Measurements from ENCODE around the gene SMAD6. TPM values are rescaled to one million over a fixed set of nuclear protein-coding genes. Genes with fewer than 3 reads are reported as not detected.

SMAD6 gene
- total RNA-seq, 2 donors from 2014 or later = 0.31 to 0.35 TPM

GRCh38 chr15:66700412-66700801, 1.6 kb upstream of the SMAD6 start:
- Mint-ChIP-seq H3K9me3 (no peaks in the 10 kb centered on the region), H3K4me3 (peak overlapping the region; percentile 87 to 99), H3K4me1 (ENCODE audit: low read depth) (peaks cover 16% of the 10 kb centered on the region), H3K36me3 (ENCODE audit: insufficient read depth in 2 of 2) (peaks cover 2% of the 10 kb centered on the region in 2 donors), H3K27ac (no peak overlapping the region), H3K27me3 (ENCODE audit: low read depth) (peaks cover 24% of the 10 kb centered on the region)
- ATAC-seq (replicated peaks in 1 of 2) (no peak), DNase-seq (no peak)

- Mint-ChIP-seq H3K36me3 (ENCODE audit: insufficient read depth in 2 of 2) (peaks cover 2% of the 10 kb centered on the region in 2 donors), H3K9me3 (no peaks in the 10 kb centered on the region), H3K4me1 (ENCODE audit: low read depth) (peaks cover 16% of the 10 kb centered on the region), H3K4me3 (peak overlapping the region; percentile 87 to 99), H3K27me3 (ENCODE audit: low read depth) (peaks cover 28% of the 10 kb centered on the region), H3K27ac (no peak overlapping the region)
- peak; percentile 80 for ATAC-seq (replicated peaks in 1 of 2)
- DNase-seq = peak; percentile 86 to 91
Measured at GRCh38 chr15:66700802-66701421, 1.1 kb upstream of the SMAD6 start.

- Mint-ChIP-seq H3K27ac (no peak overlapping the region), H3K4me1 (ENCODE audit: low read depth) (peaks cover 16% of the 10 kb centered on the region)
Measured at GRCh38 chr15:66701422-66702034, 508 bp upstream of the SMAD6 start.

GRCh38 chr15:66702787-66703539, 927 bp downstream of the SMAD6 start:
- DNase-seq = peak; percentile 26 to 33
- no peak for ATAC-seq (replicated peaks in 1 of 2)
- H3K4me1 Mint-ChIP-seq (ENCODE audit: low read depth) = peaks cover 16% of the 10 kb centered on the region
- peak overlapping the region; percentile 87 to 99 for H3K4me3 Mint-ChIP-seq
- H3K36me3 Mint-ChIP-seq (ENCODE audit: insufficient read depth in 2 of 2) = peaks cover 2% of the 10 kb centered on the region in 2 donors
- H3K9me3 Mint-ChIP-seq = no peaks in the 10 kb centered on the region
- H3K27ac Mint-ChIP-seq = no peak overlapping the region
- H3K27me3 Mint-ChIP-seq (ENCODE audit: low read depth) = peaks cover 28% of the 10 kb centered on the region

More at GRCh38 chr15:66701422-66702034, 508 bp upstream of the SMAD6 start:
- Mint-ChIP-seq H3K36me3 (ENCODE audit: insufficient read depth in 2 of 2) (peaks cover 2% of the 10 kb centered on the region in 2 donors), H3K9me3 (no peaks in the 10 kb centered on the region), H3K27me3 (ENCODE audit: low read depth) (peaks cover 28% of the 10 kb centered on the region), H3K4me3 (peak overlapping the region; percentile 87 to 99)
- peak; percentile 54 to 56 for ATAC-seq (replicated peaks in 1 of 2)
- DNase-seq = peak; percentile 55 to 56

DNA sequence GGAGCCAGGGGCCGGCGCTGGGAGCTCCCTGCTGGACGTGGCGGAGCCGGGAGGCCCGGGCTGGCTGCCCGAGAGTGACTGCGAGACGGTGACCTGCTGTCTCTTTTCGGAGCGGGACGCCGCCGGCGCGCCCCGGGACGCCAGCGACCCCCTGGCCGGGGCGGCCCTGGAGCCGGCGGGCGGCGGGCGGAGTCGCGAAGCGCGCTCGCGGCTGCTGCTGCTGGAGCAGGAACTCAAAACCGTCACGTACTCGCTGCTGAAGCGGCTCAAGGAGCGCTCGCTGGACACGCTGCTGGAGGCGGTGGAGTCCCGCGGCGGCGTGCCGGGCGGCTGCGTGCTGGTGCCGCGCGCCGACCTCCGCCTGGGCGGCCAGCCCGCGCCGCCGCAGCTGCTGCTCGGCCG, 1.5 kb downstream of the SMAD6 start:
- ATAC-seq (replicated peaks in 1 of 2) (no peak), DNase-seq (peak; percentile 30 to 31)
- H3K27ac Mint-ChIP-seq = no peak overlapping the region
- no peaks in the 10 kb centered on the region for H3K9me3 Mint-ChIP-seq
- H3K36me3 Mint-ChIP-seq (ENCODE audit: insufficient read depth in 2 of 2) = peaks cover 2% of the 10 kb centered on the region in 2 donors
- H3K4me3 Mint-ChIP-seq = no peak overlapping the region
- H3K27me3 Mint-ChIP-seq (ENCODE audit: low read depth) = peaks cover 28% of the 10 kb centered on the region
- H3K4me1 Mint-ChIP-seq (ENCODE audit: low read depth) = peaks cover 16% of the 10 kb centered on the region

GRCh38 chr15:66704019-66704802, 2.2 kb downstream of the SMAD6 start:
- peaks cover 2% of the 10 kb centered on the region in 2 donors for H3K36me3 Mint-ChIP-seq (ENCODE audit: insufficient read depth in 2 of 2)
- peak; percentile 9 to 17 for DNase-seq
- H3K4me3 Mint-ChIP-seq = peak overlapping the region; percentile 72 to 73

GRCh38 chr15:66704803-66705153, 2.7 kb downstream of the SMAD6 start:
- Mint-ChIP-seq H3K9me3 (no peaks in the 10 kb centered on the region), H3K4me3 (peak overlapping the region; percentile 72 to 73), H3K4me1 (ENCODE audit: low read depth) (peaks cover 16% of the 10 kb centered on the region), H3K27me3 (ENCODE audit: low read depth) (peaks cover 28% of the 10 kb centered on the region), H3K27ac (no peak overlapping the region), H3K36me3 (ENCODE audit: insufficient read depth in 2 of 2) (peaks cover 2% of the 10 kb centered on the region in 2 donors)
- DNase-seq (no peak), ATAC-seq (replicated peaks in 1 of 2) (no peak)

More at GRCh38 chr15:66704019-66704802, 2.2 kb downstream of the SMAD6 start:
- Mint-ChIP-seq H3K27ac (no peak overlapping the region), H3K4me1 (ENCODE audit: low read depth) (peaks cover 16% of the 10 kb centered on the region), H3K9me3 (no peaks in the 10 kb centered on the region), H3K27me3 (ENCODE audit: low read depth) (peaks cover 28% of the 10 kb centered on the region)
- no peak for ATAC-seq (replicated peaks in 1 of 2)

GRCh38 chr15:66705277-66706146, 3.5 kb downstream of the SMAD6 start:
- Mint-ChIP-seq H3K27ac (no peak overlapping the region), H3K36me3 (ENCODE audit: insufficient read depth in 2 of 2) (peaks cover 2% of the 10 kb centered on the region in 2 donors), H3K27me3 (ENCODE audit: low read depth) (peaks cover 28% of the 10 kb centered on the region), H3K4me3 (no peak overlapping the region), H3K4me1 (ENCODE audit: low read depth) (peaks cover 11% of the 10 kb centered on the region), H3K9me3 (no peaks in the 10 kb centered on the region)
- no peak for ATAC-seq (replicated peaks in 1 of 2)
- no peak for DNase-seq

GRCh38 chr15:66706225-66706732, 4.2 kb downstream of the SMAD6 start:
- DNase-seq = no peak
- peaks cover 10% of the 10 kb centered on the region for H3K4me1 Mint-ChIP-seq (ENCODE audit: low read depth)
- H3K4me3 Mint-ChIP-seq = no peak overlapping the region
- no peak overlapping the region for H3K27ac Mint-ChIP-seq
- peaks cover 2% of the 10 kb centered on the region in 2 donors for H3K36me3 Mint-ChIP-seq (ENCODE audit: insufficient read depth in 2 of 2)
- no peak for ATAC-seq (replicated peaks in 1 of 2)
- H3K9me3 Mint-ChIP-seq = no peaks in the 10 kb centered on the region
- peaks cover 28% of the 10 kb centered on the region for H3K27me3 Mint-ChIP-seq (ENCODE audit: low read depth)

DNA sequence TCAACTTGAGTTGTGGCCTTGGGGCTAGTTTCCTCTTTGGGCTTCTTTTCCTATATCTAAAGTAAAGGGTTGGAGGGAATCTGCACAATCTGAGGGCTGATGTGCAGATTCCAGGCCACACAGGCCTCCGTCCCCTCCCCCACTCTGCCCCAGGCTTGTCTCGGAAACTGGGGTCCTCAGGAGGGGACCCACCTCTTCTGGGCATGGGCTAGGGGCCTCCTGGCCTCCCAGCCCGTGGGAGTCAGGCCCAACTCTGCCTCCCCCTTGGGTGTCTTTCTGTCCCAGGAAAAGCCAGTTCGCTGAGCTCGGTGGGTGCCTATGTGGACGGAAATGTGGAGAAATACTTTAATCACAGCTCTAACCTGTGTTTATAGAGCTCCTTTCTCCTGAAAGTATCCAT, 4.8 kb downstream of the SMAD6 start:
- Mint-ChIP-seq H3K27ac (no peak overlapping the region), H3K36me3 (ENCODE audit: insufficient read depth in 2 of 2) (peaks cover 2% of the 10 kb centered on the region in 2 donors), H3K9me3 (no peaks in the 10 kb centered on the region), H3K4me3 (no peak overlapping the region), H3K4me1 (ENCODE audit: low read depth) (peaks cover 9% of the 10 kb centered on the region), H3K27me3 (ENCODE audit: low read depth) (peaks cover 27% of the 10 kb centered on the region)
- no peak for DNase-seq
- ATAC-seq (replicated peaks in 1 of 2) = no peak

- Mint-ChIP-seq H3K36me3 (ENCODE audit: insufficient read depth in 2 of 2) (no peaks in the 10 kb centered on the region), H3K4me3 (no peak overlapping the region), H3K27me3 (ENCODE audit: low read depth) (peaks cover 20% of the 10 kb centered on the region), H3K9me3 (no peaks in the 10 kb centered on the region), H3K27ac (no peak overlapping the region), H3K4me1 (ENCODE audit: low read depth) (peaks cover 3% of the 10 kb centered on the region)
- ATAC-seq (replicated peaks in 1 of 2) = no peak
- no peak for DNase-seq
Measured at GRCh38 chr15:66707310-66708082, 5.5 kb downstream of the SMAD6 start.

All from activated T-cell treated with anti-CD3 and anti-CD28 coated beads, Interleukin-2, amount 50 U/mL, for 72 hours (primary cell).